HG02642 (cell line): ENCODE results near the gene HAND1.

ENCODE experiments used
- ATAC-seq: cut with Tn5 transposase; IDR thresholded peaks from one replicate; pipeline ENCODE4 v1.9.1; 2021; ENCODE audit warnings: mild to moderate bottlenecking; ENCODE audit not compliant: unreplicated experiment, poor library complexity

Gene HAND1

GRCh38 chr5:154464438-154464837 lies 13.6 kb downstream of the HAND1 start:
- ATAC-seq = no peak

GRCh38 chr5:154461531-154461930 lies 16.5 kb downstream of the HAND1 start:
- ATAC-seq = no peak

GRCh38 chr5:154460172-154460571 lies 17.9 kb downstream of the HAND1 start:
- no peak for ATAC-seq

GRCh38 chr5:154459015-154459414 lies 19.0 kb downstream of the HAND1 start:
- ATAC-seq = no peak

- ATAC-seq = no peak
Measured at GRCh38 chr5:154456540-154456939, 21.5 kb downstream of the HAND1 start.

GRCh38 chr5:154455585-154455984 lies 22.4 kb downstream of the HAND1 start:
- no peak for ATAC-seq

- no peak for ATAC-seq
Measured at GRCh38 chr5:154451957-154452356, 26.1 kb downstream of the HAND1 start.

GRCh38 chr5:154449786-154450185 lies 28.2 kb downstream of the HAND1 start:
- ATAC-seq = no peak

- ATAC-seq = no peak
Measured at GRCh38 chr5:154447089-154447725, 30.8 kb downstream of the HAND1 start.

- peak; percentile 27 for ATAC-seq
Measured at GRCh38 chr5:154446195-154447088, 31.6 kb downstream of the HAND1 start.

- ATAC-seq = peak; percentile 94
Measured at GRCh38 chr5:154445422-154446194, 32.4 kb downstream of the HAND1 start, which contains the start of gene SAP30L. SAP30L (plus strand) TSS chr5:154445997; CDS start chr5:154446605, 608 bp downstream.

- peak; percentile 13 for ATAC-seq
Measured at GRCh38 chr5:154444556-154445421, 33.2 kb downstream of the HAND1 start.

GRCh38 chr5:154442801-154443200 lies 35.2 kb downstream of the HAND1 start:
- no peak for ATAC-seq

- ATAC-seq = no peak
Measured at GRCh38 chr5:154440540-154440939, 37.5 kb downstream of the HAND1 start.

GRCh38 chr5:154437281-154437965 lies 40.6 kb downstream of the HAND1 start:
- no peak for ATAC-seq

GRCh38 chr5:154435226-154435625 lies 42.8 kb downstream of the HAND1 start:
- ATAC-seq = no peak

- ATAC-seq = no peak
Measured at GRCh38 chr5:154430961-154431630, 46.9 kb downstream of the HAND1 start.

- no peak for ATAC-seq
Measured at GRCh38 chr5:154430466-154430865, 47.6 kb downstream of the HAND1 start.

- ATAC-seq = no peak
Measured at GRCh38 chr5:154429341-154429740, 48.7 kb downstream of the HAND1 start.
